Measurements from ENCODE around the gene NME5.
"Not testable (repeated sequence)": the region's sequence is repeated elsewhere in the genome, so short reads cannot be mapped to it uniquely, and the experiment has no call there.

The NME5 gene

DNA sequence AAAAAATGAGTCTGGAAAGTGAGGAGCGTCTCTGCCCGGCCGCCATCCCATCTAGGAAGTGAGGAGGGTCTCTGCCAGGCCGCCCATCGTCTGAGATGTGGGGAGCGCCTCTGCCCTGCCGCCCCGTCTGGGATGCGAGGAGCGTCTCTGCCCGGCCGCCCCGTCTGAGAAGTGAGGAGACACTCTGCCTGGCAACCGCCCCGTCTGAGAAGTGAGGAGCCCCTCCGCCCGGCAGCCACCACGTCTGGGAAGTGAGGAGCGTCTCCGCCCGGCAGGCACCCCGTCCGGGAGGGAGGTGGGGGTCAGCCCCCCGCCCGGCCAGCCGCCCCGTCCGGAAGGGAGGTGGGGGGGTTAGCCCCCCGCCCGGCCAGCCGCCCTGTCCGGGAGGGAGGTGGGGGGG lies 69.2 kb downstream of the NME5 start:
- DNase-seq, result not testable (repeated sequence)

DNA sequence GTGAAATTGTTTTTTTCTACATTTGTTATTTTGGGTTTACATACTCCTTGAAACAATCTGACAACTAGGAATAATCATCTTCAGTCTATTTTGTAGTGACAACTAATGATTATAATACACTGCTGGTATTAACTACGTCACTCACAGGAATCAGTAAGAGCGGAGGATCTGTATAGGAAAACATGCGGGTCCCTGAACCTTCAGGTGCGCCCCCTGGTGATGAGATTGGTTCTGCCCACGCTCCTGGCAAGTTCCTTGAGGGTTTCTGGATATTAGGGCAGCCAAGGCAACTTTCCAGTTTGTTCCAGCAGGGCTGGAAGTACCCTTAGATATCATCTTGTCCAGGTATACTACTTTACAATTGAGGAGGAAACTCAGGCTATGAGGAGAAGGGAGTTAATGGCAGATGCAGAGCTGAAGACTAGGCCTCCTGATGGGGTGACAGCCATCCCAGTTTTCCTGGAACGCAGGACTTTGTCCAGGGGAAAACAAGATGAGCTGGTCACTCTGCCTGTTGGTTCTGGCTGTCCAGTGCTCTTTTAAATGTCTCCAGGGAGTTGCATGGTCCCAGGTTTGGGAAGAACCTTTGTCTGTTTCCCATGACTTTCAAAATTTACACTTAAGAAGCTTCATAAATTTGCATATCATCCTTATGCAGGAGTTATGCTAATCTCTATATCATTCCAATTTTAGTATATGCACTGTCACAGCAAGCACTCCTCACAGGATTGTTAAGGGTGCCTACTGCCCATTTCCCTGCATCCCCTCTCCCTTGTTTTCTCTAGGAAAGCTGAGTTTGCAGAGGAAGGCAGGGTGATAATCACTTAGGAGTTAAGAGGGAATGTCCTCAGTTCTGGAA lies 70.3 kb downstream of the NME5 start:
- peak; percentile 63 for DNase-seq

DNA sequence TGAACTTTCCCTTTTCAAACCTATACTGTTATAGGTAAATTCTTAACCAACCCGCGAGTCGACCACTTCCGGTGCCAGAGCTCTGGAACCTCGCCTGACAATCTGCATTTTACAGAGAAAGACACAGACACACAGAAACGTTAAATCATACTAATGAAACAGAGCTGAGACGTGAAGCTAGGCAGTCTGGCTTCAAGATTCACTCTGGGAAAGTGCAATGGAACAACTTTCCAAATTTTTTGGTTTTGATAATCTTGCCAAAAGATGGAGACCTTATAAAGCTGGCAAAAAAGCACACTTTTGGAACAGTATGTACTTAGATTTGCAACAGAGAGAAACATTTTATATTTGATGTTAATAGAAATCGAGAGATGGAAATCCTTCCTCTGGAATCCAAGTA lies 71.3 kb downstream of the NME5 start:
- DNase-seq, result no peak
